ENCODE data around the gene ZFYVE27.
A peak's percentile ranks its signal among the peaks of the same experiment; 100 is the strongest.

Gene ZFYVE27

DNA sequence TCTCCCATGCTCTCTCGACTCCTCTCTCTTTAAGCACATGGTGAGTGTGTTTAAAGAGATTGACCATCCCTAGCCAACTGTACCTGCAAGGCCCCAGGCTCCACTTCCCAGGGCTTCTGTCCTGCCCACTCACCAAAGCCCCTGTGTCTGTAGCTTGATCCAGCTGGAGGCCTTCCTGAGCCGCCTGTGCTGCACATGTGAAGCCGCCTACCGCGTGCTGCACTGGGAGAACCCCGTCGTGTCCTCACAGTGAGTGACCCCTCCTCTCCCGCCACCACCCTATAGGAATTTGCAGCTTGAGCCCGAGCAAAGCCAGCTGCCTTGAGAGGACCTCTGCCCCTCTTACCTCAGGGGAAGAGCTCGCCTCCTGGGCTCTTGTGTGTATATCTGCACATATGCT is 11.2 kb downstream of the ZFYVE27 start:
- DNase-seq = no peak

DNA sequence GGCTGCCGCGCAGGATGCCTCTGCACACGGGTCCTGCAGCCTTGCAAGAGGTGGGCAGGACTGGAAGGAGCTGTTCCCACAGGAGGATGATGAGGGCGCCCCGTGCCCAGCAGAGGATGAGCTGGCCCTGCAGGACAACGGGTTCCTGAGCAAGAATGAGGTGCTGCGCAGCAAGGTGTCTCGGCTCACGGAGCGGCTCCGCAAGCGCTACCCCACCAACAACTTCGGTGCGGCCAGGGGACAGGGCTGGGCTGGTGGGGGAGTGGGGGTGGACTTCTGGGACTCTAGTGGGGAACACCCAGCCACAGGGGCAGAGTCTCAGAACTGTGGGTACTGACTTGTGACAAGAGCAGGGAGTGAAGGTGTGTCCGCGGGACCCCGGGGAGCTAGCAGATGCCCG is 16.0 kb downstream of the ZFYVE27 start:
- DNase-seq = no peak

DNA sequence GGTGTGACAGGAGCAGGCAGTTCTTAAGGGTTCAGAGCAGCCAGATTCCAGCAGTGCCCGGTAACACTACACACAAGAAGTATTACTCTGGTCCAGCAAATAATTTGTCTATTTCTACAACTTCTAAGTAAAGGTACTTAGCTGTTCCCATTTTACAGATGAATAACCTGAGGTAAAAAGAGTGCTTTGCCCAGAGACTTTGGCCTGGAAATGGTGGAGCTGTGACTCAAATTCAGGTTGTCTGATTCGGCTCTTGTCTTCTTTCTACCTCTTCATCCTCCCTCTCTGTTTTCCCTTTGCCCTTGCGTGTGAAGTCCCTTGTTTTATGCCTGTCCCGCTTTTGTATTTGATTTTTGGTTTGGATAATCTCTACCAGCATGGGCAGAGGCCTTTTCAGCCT is 17.8 kb downstream of the ZFYVE27 start:
- DNase-seq = no peak

- DNase-seq = no peak
These were observed 18.8 kb downstream of the ZFYVE27 start for GRCh38 chr10:97755718-97756117.

DNA sequence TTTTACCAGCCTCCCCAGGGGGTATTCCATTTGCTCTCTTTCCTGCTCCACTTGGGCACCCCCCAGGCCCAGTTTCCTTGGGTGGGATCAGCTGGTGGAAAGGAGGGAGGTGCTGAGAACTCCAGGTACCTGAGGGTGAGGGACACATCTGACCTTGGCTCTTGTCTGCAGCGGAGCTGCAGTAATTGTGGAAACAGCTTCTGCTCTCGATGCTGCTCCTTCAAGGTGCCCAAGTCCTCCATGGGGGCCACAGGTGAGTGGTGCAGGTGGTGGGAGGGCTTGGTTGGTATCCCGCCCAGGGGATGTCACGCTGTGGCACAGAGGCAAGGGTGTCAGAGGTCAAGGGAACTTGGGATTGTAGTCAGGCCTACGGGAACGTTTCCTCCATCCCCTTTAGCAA is 20.5 kb downstream of the ZFYVE27 start:
- no peak for DNase-seq

DNA sequence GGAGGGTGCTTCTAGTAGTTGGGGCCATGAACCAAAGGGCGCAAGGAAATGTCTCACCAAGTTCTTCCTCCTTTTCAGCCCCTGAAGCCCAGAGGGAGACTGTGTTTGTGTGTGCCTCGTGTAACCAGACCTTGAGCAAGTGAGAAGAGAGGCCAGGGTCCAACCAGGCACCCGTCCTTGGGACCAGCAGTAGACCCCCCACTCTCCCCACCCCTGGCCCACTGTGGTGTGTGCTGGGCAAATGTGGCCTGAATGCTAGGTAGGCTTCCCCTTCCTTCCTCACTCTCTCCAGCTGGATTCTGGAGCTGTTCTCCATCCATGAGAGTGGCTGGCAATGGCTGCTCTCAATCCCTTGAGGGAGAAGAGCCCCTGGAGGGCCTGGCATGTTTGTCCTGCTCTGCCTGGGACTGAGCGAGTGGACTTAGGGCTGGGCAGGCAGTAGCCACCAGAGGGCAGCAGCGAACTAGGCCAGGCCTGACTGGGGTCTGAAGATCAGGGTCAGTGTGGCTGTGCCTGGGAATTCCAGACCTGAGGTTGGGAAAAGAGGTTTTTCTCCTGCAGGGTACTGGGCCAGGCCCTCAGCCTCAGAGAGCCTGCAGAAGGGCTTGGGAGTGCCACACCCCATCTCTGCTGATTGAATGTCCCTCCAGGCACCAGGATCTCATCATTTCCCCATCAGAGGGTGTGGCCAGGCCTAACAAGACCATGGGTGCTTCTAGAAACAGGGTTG is 22.4 kb downstream of the ZFYVE27 start:
- DNase-seq = peak; percentile 50 to 54

- DNase-seq = no peak
These were observed 23.0 kb downstream of the ZFYVE27 start for GRCh38 chr10:97759946-97760345.

DNA sequence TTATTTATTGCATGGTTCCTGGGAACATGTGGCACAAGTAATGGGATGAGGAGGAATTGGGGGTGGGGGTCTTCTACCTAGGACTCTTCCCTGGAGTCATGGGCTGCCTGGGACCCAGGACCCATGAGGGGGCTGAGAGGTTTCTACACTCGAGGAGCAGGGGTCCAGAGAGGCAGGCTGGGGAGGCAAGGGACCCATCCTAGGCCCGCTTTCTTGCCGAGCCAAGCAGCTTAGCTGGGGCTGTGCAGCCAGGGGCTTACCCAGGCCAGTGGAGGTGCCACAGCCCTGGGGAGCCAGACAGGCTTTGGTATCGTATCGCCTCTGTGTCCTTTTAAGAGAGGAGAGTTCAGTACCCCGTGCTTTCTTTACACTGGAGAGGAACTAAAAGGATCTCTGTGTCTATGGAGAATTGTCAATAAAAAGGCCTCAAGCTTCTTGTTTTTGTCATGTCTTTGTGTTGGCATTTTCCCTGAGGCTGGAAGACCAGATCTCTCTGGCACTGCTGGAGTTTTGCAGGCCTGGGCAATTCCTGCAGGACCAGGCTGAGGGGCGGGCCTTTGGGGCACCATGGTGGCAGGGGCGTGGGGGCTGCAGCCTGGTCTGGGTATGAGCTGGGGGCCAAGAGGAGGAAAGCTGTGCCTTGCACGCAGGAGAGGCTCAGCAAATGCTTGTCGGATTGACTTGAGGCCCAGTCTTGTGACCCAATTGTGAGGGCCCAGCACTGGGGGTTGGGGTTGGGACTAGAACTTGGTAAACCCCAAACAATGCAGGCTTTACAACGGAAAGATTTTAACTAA is 23.7 kb downstream of the ZFYVE27 start:
- DNase-seq = no peak

- DNase-seq = no peak
These were observed 24.5 kb downstream of the ZFYVE27 start for GRCh38 chr10:97761331-97761865.

DNA sequence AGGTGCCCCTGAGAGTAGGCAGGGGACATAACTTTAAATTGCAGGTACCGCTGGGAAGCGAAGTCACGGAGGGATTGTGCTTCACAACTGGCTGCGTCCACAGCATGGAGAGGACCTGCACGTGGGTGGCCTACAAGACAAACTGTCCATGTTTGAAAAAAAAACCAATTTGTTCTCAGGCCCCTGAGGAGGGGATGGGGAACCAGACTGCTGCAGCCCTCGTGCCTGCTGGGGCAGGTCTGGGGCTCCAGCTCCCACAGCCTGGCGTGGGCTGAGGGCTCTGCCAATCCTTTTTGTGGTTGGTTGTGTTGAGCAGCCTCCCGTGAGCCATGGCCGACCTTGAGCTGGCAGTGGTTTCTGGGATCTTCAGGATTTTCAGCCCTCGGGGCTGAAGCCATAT is 25.1 kb downstream of the ZFYVE27 start:
- no peak for DNase-seq

DNA sequence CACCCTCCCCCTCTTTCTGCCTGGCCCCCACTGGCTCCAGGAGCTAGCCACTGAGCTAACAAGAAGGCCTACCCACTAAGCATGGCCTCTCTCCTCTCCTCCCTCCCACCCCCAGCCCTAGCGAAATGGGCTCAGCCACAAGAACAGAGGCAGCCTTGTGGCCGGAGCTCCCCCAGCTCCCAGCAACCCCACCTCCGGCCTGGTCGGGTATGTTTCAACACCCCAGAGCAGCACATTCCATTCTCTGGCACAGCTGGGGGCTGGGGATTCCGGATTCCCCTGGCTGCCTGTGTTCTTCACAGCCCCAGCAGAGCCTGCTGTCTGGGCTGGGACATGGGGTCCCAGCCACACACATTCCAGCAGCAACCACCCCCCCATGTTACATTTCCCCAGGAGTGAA is 25.9 kb downstream of the ZFYVE27 start:
- no peak for DNase-seq

DNA sequence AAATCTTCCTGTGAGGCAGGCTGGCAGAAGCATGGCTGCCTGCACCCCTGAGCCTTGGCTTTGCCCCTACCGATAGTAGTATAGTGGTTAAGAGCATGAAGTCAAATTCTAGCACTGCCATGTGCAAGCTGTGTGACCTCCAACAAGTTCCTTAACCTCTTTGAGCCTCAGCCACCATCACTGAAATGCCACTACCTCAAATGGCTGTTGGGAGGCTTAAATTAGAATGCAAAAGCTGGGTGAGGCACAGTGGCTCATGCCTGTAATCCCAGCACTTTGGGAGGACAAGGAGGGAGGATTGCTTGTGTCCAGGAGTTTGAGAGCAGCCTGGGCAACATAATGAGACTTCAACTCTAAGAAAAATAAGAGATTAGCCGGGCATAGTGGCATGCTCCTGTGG is 26.5 kb downstream of the ZFYVE27 start:
- DNase-seq = no peak

GRCh38 chr10:97763947-97764346 is 27.0 kb downstream of the ZFYVE27 start:
- DNase-seq = no peak

- no peak for DNase-seq
These were observed 27.6 kb downstream of the ZFYVE27 start for GRCh38 chr10:97764519-97764931.

GRCh38 chr10:97765201-97765600 is 28.3 kb downstream of the ZFYVE27 start:
- DNase-seq = no peak

GRCh38 chr10:97766106-97766810 is 29.3 kb downstream of the ZFYVE27 start:
- DNase-seq = no peak

- DNase-seq = no peak
These were observed 30.3 kb downstream of the ZFYVE27 start for GRCh38 chr10:97766996-97767924.

GRCh38 chr10:97768322-97769315 is 31.7 kb downstream of the ZFYVE27 start:
- DNase-seq = no peak

DNA sequence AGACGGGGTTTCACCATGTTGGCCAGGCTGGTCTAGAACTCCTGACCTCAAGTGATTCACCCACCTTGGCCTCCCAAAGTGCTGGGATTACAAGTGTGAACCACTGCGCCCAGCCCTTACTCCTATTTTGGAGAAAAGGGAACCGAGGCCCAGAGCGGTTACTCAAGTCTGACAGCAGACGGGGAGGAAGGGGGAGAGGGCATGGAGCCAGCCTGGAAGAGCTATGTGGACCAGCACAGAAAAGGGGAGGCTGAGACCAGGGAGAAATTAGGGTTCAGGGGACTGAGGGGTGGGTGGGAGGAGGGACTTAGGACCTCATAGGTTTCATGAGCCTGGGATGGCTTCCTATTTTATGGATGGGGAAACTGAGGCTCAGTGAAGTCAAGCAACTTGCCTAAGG is 33.3 kb downstream of the ZFYVE27 start:
- peak; percentile 36 to 40 for DNase-seq

- no peak for DNase-seq
These were observed 34.3 kb downstream of the ZFYVE27 start for GRCh38 chr10:97771055-97771891.

Data from inflammatory macrophage (primary cell).